ENCODE results near the gene TENM4.
"Not testable (repeated sequence)": the region's sequence is repeated elsewhere in the genome, so short reads cannot be mapped to it uniquely, and the experiment has no call there.

TENM4 gene

GRCh38 chr11:79208126-79208525 lies 232.7 kb downstream of the TENM4 start:
- DNase-seq (ENCODE audit: low read depth) = no peak

GRCh38 chr11:79206951-79207350 lies 233.9 kb downstream of the TENM4 start:
- DNase-seq (ENCODE audit: low read depth) = no peak

GRCh38 chr11:79205786-79206185 lies 235.0 kb downstream of the TENM4 start:
- DNase-seq (ENCODE audit: low read depth) = no peak

DNA sequence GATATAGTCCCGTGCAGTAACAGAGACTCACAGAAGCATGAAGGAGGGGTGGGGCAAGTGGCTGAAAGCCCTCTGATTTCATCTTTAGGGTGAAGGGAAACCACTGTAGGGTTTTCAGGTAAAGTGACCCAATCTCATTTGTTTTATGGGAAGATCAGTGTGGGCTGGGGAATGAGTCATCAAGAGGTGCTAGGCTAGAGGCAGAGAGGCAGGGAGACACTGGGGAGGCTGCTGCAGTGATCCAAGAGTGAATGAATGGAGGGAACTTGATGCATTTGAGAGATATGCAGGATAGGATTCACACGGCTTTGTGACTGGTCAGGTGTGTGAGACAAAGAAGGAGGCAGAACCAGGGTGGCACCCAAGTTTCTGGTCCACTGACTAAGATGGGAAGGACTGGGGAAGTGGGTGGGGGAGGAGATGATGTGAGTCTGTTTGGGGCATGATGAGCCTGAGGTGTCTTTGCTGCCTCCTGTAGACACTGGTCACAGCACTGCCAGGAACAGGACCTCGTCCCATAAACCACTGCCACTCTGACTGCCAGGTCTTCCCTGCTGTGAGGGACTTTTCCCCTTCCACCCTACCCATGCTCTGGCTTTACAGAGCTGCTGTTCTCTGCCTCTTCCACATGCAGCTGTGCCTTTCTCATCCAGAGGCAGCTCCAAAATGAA lies 239.0 kb downstream of the TENM4 start:
- DNase-seq (ENCODE audit: low read depth) = no peak

GRCh38 chr11:79200398-79201070 lies 240.3 kb downstream of the TENM4 start:
- no peak for DNase-seq (ENCODE audit: low read depth)

- no peak for DNase-seq (ENCODE audit: low read depth)
Measured at GRCh38 chr11:79199729-79200354, 241.0 kb downstream of the TENM4 start.

GRCh38 chr11:79198898-79199250 lies 242.0 kb downstream of the TENM4 start:
- DNase-seq (ENCODE audit: low read depth) = no peak

DNA sequence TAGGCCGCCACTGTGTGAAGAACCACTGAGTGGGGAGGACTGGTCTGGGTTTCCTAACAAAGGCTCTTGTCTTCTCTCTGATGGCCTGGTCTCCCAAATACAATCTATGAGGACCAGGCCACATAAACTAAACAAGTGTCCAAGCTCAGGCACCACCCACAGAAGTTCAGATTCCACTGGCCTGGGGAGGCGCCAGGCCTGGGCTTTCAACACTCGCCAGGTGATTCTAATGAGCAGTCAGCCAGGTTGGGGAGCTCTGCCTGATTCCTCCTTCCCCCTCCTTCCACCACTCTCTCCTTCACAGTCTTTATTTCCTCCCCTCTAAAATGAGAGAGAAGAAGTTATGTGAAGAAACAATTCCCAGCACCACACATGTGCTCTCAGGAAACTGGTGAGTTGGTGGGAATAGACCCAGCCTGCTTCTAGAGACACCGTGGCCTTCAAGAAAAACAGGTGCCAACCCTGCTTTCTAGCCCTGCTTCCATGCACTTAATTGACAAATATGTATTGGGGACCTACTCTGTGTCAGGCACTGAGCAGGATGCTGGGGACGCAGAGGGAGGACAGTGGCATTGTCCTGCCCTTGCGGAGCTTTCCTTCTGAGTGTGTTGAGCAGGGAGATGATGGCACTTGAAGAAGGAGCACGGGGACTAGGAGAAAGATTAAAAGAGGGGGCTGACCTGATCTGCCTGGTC lies 242.5 kb downstream of the TENM4 start:
- no peak for DNase-seq (ENCODE audit: low read depth)

DNA sequence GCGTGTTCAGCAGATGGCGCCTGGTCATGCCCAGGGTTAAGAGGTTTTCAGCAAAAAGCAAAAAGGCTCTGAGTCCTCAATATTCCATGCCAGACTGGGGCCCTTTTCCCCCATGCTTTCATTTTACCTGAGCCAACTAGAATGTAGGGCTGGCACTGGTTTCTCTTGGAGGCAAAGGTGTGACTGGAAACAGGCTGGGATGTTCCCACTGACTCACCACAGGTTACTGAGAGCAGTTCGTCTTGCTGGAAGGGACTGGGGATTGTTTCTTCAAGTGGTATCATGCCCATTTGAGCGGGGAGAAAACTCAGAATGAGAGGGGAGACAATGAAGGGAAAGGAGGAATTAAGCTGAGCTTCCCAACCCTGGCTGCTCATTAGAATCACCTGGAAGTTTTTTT lies 243.9 kb downstream of the TENM4 start:
- DNase-seq (ENCODE audit: low read depth) = no peak

GRCh38 chr11:79195209-79195608 lies 245.6 kb downstream of the TENM4 start:
- DNase-seq (ENCODE audit: low read depth) = no peak

GRCh38 chr11:79193663-79194310 lies 247.0 kb downstream of the TENM4 start:
- no peak for DNase-seq (ENCODE audit: low read depth)

DNA sequence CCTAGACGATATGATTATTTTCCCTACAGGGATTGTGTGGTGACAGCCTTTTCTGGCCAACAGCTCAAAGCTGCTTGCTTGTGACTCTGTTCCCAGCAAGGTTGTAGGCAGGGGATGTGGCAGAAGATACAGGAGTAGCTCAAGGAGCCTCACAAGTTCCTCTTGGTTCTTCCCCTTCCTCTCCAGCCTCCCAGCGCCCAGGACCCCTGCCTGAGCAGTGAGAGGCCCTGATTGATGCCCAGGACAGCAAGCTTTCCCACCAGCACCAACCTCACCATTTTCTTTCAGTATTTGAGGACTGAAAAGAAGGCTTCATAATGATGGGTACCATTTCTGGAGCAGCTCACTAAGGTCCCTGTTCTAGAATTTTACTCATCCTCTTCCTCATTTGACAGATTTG lies 248.0 kb downstream of the TENM4 start:
- DNase-seq (ENCODE audit: low read depth) = no peak

DNA sequence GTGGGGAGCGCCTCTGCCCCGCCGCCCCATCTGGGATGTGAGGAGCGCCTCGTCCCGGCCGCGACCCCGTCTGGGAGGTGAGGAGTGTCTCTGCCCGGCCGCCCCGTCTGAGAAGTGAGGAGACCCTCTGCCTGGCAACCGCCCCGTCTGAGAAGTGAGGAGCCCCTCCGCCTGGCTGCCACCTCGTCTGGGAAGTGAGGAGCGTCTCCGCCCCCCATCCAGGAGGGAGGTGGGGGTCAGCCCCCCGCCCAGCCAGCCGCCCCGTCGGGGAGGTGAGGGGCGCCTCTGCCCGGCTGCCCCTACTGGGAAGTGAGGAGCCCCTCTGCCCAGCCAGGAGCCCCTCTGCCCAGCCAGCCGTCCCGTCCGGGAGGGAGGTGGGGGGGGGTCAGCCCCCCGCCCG lies 249.1 kb downstream of the TENM4 start:
- not testable (repeated sequence) for DNase-seq (ENCODE audit: low read depth)

GRCh38 chr11:79190553-79190952 lies 250.3 kb downstream of the TENM4 start:
- DNase-seq (ENCODE audit: low read depth) = not testable (repeated sequence)

GRCh38 chr11:79189601-79190000 lies 251.2 kb downstream of the TENM4 start:
- no peak for DNase-seq (ENCODE audit: low read depth)

DNA sequence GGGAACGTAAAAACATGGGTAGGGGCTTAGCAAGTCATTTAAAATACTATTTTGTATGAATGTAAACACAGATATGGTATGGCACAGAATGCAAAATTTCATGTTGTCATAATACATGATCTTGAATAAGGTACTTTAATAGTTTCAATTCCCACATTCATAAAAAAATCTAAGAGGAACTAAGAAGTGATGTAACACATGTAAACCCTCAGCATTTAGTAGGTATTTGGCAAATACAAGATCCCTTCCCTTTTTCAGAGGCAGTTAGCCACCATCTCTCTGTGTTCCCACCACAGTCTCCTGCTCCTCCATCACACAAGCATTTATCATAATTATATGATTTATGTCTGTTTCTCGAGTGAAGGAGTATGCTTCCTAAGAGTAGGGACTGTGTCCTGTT lies 251.8 kb downstream of the TENM4 start:
- DNase-seq (ENCODE audit: low read depth) = no peak

DNA sequence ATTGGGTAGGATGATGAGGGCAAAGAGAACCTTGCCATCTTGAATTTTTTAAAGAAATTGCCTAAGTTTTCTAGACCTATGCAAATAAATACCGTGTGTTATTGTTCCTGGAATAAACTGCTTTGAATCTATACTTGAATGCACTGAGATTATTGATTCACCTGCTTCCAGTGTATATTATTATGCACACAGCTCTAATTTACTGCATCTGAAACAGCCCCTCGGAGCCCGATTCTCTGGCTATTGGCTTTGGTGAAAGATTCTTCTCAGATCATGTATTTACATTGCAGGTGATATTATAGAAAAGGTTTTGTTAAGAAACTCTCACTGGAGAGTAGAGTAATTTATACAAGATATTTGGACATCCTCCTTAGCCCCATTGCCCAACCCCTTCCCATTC lies 254.2 kb downstream of the TENM4 start:
- DNase-seq (ENCODE audit: low read depth) = no peak

DNA sequence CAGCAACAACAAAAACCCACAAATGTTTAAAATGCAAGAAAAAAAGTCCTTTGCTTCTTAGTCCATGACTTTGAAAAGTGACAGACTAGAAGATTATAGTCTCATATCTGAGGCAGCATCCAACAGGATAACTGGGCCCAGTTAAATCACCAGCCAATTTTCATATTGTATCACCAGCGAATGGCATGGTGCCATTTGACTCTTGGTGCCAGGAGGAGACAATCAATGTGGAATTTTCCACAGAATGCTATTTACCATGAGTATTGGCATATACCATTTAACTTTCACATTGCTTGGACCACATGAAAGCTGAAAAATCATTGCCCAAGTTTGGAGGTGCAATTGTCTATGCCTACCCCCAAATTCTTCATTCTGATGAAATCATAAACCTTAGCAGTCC lies 255.5 kb downstream of the TENM4 start:
- no peak for DNase-seq (ENCODE audit: low read depth)

- DNase-seq (ENCODE audit: low read depth) = no peak
Measured at GRCh38 chr11:79184285-79184684, 256.5 kb downstream of the TENM4 start.

- peak; percentile 65 for DNase-seq (ENCODE audit: low read depth)
Measured at GRCh38 chr11:79182794-79183193, 258.0 kb downstream of the TENM4 start.

- no peak for DNase-seq (ENCODE audit: low read depth)
Measured at GRCh38 chr11:79179087-79179486, 261.7 kb downstream of the TENM4 start.
